ENCODE results near the gene PLEKHM3.
"Not testable (repeated sequence)": the region's sequence is repeated elsewhere in the genome, so short reads cannot be mapped to it uniquely, and the experiment has no call there.

Gene PLEKHM3

DNA sequence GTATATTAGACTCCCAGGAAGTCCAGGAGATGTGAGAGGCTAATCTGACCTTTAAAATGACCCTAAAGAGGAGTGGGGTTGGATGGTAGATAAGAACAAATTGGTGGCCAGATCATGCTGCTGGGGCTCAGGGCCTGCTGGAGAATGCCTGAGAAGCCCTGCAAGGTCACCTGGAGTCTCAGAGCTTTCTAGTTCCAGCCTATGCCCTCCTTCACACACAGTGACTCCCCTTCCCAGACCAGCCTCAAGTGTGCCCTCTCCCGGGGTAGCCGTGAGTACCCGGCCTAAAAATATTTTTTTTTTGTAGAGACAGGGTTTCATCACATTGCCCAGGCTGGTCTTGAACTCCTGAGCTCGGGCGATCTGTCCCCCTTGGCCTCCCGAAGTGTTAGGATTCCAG is 211.4 kb downstream of the PLEKHM3 start:
- no peak for DNase-seq

DNA sequence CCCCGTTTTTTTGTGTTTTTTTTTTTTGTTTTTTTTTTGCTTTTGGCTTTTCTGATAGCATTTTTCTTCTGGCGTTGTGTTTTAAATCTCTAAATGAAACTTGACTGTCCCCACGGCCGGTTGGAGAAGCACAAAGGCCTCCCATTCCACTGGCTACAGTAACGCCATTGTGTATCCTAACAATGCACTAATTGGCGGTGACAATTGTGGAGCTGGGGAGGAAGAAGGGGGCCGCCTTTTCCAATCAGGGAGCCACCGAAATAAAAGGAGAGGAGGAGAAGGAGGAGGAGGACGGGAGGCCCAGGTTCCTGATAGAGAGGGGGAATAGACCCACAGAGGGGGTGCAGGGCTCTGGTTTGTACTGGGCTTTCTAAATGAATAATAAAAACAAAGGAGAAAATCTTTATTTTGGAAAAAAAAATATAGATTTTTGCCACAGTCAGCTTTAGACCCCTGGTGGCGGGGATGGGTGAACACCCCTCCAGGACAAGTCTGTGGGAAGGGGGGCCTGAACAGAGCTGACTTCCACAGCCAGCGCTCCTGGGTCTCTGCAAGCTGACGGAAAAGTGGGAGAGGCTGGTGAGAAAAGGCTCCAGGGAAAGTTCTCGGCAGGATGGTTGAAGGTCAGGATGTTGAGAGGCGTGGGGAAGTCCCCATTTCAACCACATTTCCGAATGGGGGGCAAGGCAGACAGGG is 212.0 kb downstream of the PLEKHM3 start:
- DNase-seq, result no peak

DNA sequence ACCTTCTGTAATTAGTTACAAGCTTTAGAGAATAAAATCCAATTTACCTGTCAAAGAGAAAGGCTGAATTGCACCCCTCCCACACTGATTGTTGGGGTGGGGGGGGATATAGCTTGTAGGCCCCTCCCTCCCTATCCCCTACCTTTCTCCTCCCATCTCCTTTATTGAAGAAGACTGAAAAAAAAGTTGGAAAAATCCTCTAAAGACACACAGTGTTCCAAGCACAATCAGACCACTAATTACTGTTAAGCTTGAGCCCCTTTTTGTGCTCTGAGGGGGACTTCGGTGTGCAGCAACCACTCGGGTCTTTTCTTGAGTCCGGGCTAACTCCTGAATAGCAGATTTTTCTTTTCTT is 212.6 kb downstream of the PLEKHM3 start:
- DNase-seq, result no peak

DNA sequence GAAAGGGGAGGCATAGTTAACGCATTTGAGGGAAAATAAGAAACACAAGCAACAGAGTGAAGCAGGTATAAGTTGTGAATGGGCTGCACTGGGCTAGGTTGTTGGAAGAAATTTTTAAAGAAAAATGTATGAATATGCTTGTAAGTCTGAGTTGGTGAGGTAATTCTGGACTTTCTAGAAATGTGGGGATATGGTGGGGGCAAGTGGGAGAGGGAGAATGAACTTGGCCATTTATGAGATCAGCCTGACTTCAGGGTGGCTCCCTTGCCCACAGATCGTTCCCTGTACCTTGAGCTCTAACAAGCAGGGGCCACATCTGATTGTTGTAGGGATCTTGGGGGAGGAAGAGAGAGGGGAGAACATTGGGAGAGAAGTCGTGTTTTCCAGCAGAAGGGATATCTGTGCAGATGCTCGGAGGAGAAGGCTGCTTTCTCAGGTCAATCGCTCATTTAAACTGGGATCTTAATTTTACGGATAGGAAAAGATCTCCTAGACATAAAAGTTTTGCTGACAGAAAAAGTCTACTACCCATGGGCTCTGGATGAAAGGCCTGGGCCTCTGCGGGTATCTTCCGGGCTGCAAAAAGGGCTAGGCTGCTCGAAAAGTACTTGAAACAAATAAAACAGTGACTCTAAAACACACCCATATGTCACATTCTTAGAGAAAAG is 213.1 kb downstream of the PLEKHM3 start:
- no peak for DNase-seq

- DNase-seq, result not testable (repeated sequence)
Measured at GRCh38 chr2:207811658-207812057, 213.7 kb downstream of the PLEKHM3 start.

DNA sequence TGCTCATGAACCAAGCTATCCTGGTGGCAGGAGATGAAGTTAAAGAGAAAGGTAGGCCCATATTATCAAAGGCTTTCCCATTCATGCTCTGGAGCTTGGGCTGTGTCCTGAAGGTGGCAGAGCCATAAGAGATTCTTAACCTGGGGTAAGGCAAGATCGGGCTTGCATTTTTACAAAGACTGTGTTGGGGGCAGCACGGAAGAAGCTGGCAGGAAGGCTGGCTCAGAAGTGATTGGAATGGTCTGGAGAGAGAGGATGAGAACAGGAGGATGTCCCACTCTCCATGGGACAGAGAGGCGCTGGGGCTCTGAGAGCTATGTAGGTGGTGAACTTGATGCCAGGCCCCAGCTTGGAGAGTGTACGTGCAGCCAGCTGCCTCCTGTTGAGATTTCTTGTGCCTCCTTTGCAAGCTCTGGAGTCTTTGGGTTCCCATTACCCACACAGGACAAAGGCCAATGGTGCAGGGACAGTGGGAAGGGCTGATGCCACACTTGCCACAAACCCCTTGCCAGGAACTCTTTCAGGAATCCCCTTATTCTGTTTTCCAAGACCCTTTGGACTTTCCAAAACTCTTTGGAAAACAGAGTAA is 215.0 kb downstream of the PLEKHM3 start:
- DNase-seq, result no peak

DNA sequence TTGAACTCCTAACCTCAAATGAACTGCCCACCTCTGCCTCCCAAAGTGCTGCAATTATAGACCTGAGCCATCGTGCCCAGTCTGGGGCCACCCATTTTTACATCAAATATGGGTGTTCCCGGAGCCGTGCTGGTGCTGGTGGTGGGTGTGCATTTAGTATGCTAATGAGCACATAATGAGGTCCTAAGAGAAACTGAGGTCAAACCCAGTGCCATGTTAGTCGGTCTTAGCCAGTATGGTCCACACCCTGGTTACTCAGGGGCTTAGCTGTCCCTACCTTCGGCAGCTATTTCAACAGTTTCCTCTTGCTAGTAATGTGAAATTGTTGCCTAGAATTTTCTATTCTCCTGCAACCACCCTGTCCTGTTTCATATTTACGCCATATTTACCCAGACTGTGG is 217.2 kb downstream of the PLEKHM3 start:
- no peak for DNase-seq

GRCh38 chr2:207807516-207807915 is 217.8 kb downstream of the PLEKHM3 start:
- no peak for DNase-seq

- no peak for DNase-seq
Measured at GRCh38 chr2:207805566-207806226, 219.6 kb downstream of the PLEKHM3 start.

DNA sequence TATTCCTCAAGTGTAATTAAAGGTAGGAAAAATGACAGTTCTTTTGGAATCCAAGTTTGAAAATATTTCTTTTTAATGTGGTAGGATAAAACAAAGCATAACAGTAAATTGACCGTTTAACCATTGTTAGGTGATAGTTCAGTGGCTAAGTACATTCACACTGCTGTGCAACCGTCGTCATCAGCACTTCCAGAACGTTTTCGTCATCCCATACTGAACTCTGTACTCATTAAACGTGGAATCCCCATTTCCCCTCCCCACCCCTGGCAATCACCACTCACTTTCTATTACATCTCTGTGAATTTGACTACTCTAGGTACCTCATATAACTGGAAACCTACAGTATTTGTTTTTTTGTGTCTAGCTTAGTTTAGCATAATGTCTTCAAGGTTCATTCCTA is 222.7 kb downstream of the PLEKHM3 start:
- no peak for DNase-seq

- DNase-seq, result peak; percentile 41
Measured at GRCh38 chr2:207801259-207801658, 224.1 kb downstream of the PLEKHM3 start.

DNA sequence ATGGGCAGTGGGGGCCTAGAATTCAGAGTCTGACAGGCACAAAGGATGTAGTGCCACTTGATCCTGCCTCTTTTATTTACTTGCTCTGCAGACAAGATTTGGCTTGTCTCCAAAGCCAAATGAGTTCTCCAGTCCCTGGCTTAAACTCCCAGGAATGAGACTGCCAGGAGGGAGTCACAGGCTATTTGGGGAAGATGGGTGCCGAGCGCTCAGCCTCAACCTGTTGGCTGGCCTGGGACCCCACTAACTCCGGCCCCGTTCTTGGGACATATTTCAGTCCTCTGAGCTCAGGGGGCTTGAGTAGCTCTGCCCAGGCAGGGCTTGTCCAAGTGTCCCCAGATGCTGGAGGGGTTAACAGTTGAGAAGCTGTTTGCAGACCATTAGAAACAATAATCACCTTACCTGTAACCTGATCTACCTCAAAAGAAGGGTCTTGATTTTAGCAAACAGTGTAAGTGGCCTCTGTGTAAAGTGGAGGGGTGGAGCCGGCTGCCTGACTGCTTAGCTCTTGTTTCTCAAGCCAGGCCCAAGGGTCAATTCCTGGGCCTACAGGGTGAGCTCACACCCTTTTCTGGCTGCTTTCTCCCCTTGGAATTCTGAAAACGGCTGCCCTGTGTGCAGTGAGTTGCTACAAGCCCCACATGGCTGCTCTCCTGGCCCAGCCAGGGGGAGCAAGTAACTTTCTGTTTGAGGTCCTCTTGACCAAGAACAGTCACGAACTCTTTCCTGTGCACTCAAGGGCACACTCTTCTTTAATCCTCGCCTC is 228.6 kb downstream of the PLEKHM3 start:
- no peak for DNase-seq

DNA sequence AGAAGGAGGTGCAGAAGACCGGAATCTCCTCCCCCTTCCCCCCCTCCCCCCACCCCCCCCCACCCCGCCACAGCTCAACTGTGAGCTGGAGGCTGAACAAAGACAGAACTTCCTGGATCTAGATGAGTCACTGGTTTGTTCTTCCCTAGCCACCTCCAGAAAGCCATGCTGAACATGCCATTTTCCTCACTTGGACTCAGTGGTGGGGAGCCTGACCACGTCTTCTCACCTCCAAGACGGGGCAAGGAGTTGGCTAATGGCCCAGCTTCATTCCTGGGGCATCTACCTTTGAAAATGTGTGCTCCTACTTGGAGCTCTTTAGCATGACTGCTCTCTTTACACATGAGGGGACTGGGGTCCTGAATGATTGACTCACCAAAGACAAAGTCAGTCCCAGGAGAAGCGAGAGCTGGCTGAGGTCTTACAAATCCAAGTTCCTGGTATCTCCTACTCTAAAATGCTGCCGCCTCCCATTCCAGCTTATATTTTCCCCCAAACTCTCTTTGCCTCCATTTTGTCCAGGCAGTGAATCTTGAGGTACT is 233.0 kb downstream of the PLEKHM3 start:
- DNase-seq, result peak; percentile 60

GRCh38 chr2:207791579-207792243 is 233.6 kb downstream of the PLEKHM3 start:
- DNase-seq, result peak; percentile 14

DNA sequence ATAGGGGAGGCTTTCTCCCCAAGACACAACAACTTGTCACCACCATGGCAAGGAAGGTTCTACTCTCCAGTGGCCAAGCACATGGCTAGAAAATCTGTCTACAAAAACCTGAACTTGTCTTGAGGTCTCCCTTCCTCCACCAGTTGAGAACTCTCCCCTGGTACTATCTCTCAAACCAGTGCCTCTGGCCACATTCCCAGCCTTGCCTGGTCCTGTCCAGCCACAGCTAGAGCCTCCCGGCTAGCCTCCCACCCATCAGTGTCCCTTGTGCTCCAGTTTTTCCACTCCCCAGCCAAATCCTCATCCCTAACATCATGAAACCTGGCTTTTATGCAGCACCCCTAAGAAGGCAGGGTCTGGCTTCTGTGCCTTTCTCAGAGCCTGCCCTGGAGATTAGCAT is 234.4 kb downstream of the PLEKHM3 start:
- no peak for DNase-seq

DNA sequence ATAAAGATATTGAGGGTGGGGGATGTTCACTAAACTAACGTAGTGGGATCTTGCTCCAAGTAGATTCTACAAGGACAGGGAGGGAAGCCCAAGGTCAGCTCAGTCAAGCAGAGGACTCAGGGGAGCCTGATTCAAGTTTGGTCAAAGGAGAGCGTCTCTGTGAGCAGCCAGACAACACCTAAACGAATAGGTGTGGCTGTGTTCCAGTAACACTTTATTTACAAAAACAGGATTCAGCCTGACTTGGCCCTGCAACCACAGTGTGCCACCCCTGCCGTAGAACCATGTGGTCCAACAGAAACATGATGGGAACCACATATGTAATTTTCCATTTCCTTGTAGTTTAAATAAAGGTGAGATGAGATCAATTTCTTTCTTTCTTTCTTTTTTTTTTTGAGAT is 237.5 kb downstream of the PLEKHM3 start:
- no peak for DNase-seq

DNA sequence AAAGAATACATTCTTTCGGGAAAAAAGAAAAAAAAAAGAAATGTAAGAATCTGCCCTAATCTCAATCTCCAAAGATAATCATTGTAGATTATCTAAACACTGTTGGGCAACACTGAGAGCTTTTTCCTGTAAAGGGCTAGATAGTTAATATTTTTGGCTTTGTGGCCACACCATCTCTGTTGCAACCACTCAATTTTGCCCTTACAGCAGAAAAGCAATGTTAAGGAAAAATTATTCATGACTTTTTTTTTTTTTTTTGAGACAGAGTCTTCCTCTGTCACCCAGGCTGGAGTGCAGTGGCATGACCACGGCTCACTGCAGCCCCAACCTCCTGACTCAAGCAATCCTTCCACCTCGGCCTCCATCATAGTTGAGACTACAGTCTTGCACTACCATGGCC is 238.3 kb downstream of the PLEKHM3 start:
- peak; percentile 57 for DNase-seq

DNA sequence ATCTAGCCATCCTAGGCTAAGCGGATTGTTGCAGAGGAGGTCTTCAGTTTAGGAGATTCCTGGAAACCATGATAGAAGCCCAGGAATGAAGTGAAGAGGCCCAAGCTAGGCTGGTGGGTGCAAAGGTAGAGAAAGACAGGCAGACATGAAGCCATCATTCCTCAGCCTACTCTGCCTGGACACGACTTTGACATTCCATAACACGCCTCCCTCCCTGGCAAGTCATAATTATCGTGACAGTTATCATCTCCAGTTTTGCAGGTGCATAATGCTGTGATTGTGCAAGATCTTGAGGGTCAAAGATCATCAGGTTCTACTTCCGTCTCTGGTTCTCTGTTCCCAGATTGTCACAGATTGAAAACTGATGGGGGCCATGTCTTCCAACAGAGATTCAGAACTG is 240.4 kb downstream of the PLEKHM3 start:
- DNase-seq, result no peak

DNA sequence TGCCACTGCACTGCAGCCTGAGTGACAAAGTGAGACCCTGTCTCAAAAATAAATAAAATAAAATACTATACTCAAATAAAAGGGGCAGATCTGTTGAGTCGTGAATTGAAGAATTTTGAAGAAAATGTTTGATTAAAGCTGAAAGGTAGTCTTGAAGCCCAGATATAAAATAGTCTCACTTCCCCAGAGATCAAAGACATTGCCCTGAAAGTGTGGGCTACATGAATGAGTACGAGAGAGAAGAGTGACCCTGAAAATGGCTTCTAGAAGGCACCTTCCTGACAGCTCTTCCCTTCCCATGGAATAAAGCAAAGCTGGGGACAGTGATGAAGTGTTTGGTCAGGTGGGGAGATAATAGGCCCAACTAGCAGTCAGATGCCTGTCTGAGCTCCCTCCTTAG is 241.8 kb downstream of the PLEKHM3 start:
- no peak for DNase-seq

GRCh38 chr2:207782238-207783030 is 242.9 kb downstream of the PLEKHM3 start:
- no peak for DNase-seq

GRCh38 chr2:207779523-207779922 is 245.8 kb downstream of the PLEKHM3 start:
- no peak for DNase-seq
